Measurements from ENCODE around the gene TENT4A. TPM values are rescaled to one million over a fixed set of nuclear protein-coding genes. Genes with fewer than 3 reads are reported as not detected.
A peak's percentile ranks its signal among the peaks of the same experiment; 100 is the strongest.

The TENT4A gene
- total RNA-seq, 8 experiments from 2014 or later: 10.5 to 29.2 (median 21.0) TPM

GRCh38 chr5:6731465-6732237 lies 18.4 kb downstream of the TENT4A start:
- 0 to 100% (median 89%) methylated on average over 1 to 5 of the region's 7 CpGs; no CpG with 5 or more reads in 2 of the 10 experiments for WGBS, 10 experiments
- Histone ChIP-seq H3K4me3 (no peak overlapping the region), H3K27ac (no peak overlapping the region), H3K4me1 (replicated peaks in 1 of 2) (peaks cover 11 to 15% of the 10 kb centered on the region in 2 donors)
- ATAC-seq (replicated peaks in 6 of 8): no peak
- in situ Hi-C loops (cut with MboI; ENCODE audit: low pct_unique_long_range_greater_than_20kb in 2 of 9, low sequenced_read_pairs in 9 of 9, unreplicated experiment in 9 of 9): loop anchor here in 8 of 9 experiments (25.0 kb wide), 2 partner anchors 94 to 1244 kb away; partner anchors contain the start of genes NSUN2 (in 2 of the 8) and SRD5A1 (in 2 of the 8)

GRCh38 chr5:6732634-6733410 lies 19.6 kb downstream of the TENT4A start:
- no peak overlapping the region for H3K4me3 ChIP-seq
- H3K27ac ChIP-seq: no peak overlapping the region
- in situ Hi-C loops (cut with MboI; ENCODE audit: low pct_unique_long_range_greater_than_20kb in 2 of 9, low sequenced_read_pairs in 9 of 9, unreplicated experiment in 9 of 9): loop anchor here in 8 of 9 experiments (25.0 kb wide), 2 partner anchors 96 to 1246 kb away; partner anchors contain the start of genes NSUN2 (in 2 of the 8) and SRD5A1 (in 2 of the 8)
- peaks cover 7 to 12% of the 10 kb centered on the region in 2 donors for H3K4me1 ChIP-seq (replicated peaks in 1 of 2)
- 8 to 100% (median 75%) methylated on average over 1 to 6 of the region's 13 CpGs; no CpG with 5 or more reads in 1 of the 10 experiments for WGBS, 10 experiments
- peak in 6 of 8 experiments; percentile 23 to 74 (median 50) for ATAC-seq (replicated peaks in 6 of 8)

GRCh38 chr5:6733411-6734242 lies 20.4 kb downstream of the TENT4A start:
- Histone ChIP-seq H3K4me3 (no peak overlapping the region), H3K27ac (no peak overlapping the region), H3K4me1 (replicated peaks in 1 of 2) (peaks cover 6 to 7% of the 10 kb centered on the region in 2 donors)
- no peak for ATAC-seq (replicated peaks in 6 of 8)
- in situ Hi-C loops (cut with MboI; ENCODE audit: low pct_unique_long_range_greater_than_20kb in 2 of 9, low sequenced_read_pairs in 9 of 9, unreplicated experiment in 9 of 9): loop anchor here in 8 of 9 experiments (25.0 kb wide), 2 partner anchors 96 to 1246 kb away; partner anchors contain the start of genes NSUN2 (in 2 of the 8) and SRD5A1 (in 2 of the 8)
- WGBS, 10 experiments: 74 to 100% (median 91%) methylated on average over 1 to 17 of the region's 21 CpGs

- in situ Hi-C loops (cut with MboI; ENCODE audit: low pct_unique_long_range_greater_than_20kb in 2 of 9, low sequenced_read_pairs in 9 of 9, unreplicated experiment in 9 of 9): loop anchor here in 8 of 9 experiments (25.0 kb wide), 2 partner anchors 97 to 1247 kb away; partner anchors contain the start of genes NSUN2 (in 2 of the 8) and SRD5A1 (in 2 of the 8)
- 32 to 100% (median 100%) methylated on average over 1 to 5 of the region's 11 CpGs; no CpG with 5 or more reads in 7 of the 10 experiments for WGBS, 10 experiments
Measured at GRCh38 chr5:6734243-6734700, 21.0 kb downstream of the TENT4A start.

GRCh38 chr5:6734781-6735180 lies 21.5 kb downstream of the TENT4A start:
- H3K4me1 ChIP-seq (replicated peaks in 1 of 2): peaks cover 0 to 7% of the 10 kb centered on the region in 2 donors
- no peak overlapping the region for H3K27ac ChIP-seq
- in situ Hi-C loops (cut with MboI; ENCODE audit: low pct_unique_long_range_greater_than_20kb in 2 of 9, low sequenced_read_pairs in 9 of 9, unreplicated experiment in 9 of 9): loop anchor here in 8 of 9 experiments (25.0 kb wide), 2 partner anchors 97 to 1247 kb away; partner anchors contain the start of genes NSUN2 (in 2 of the 8) and SRD5A1 (in 2 of the 8)
- H3K4me3 ChIP-seq: no peak overlapping the region
- no peak for ATAC-seq (replicated peaks in 6 of 8)
- WGBS, 10 experiments: 85 to 100% (median 100%) methylated on average over 1 to 4 of the region's 5 CpGs; no CpG with 5 or more reads in 5 of the 10 experiments

More at GRCh38 chr5:6734243-6734700, 21.0 kb downstream of the TENT4A start:
- Histone ChIP-seq H3K4me1 (replicated peaks in 1 of 2) (peaks cover 0 to 7% of the 10 kb centered on the region in 2 donors), H3K27ac (no peak overlapping the region), H3K4me3 (no peak overlapping the region)
- no peak for ATAC-seq (replicated peaks in 6 of 8)

GRCh38 chr5:6736106-6736505 lies 22.9 kb downstream of the TENT4A start:
- in situ Hi-C loops (cut with MboI; ENCODE audit: low pct_unique_long_range_greater_than_20kb in 2 of 9, low sequenced_read_pairs in 9 of 9, unreplicated experiment in 9 of 9): loop anchor here in 8 of 9 experiments (25.0 kb wide), 2 partner anchors 99 to 1249 kb away; partner anchors contain the start of genes NSUN2 (in 2 of the 8) and SRD5A1 (in 2 of the 8)
- Histone ChIP-seq H3K4me3 (no peak overlapping the region), H3K27ac (no peak overlapping the region), H3K4me1 (replicated peaks in 1 of 2) (no peaks in the 10 kb centered on the region)
- 80 to 100% (median 96%) methylated on average over 1 to 7 of the region's 7 CpGs; no CpG with 5 or more reads in 1 of the 10 experiments for WGBS, 10 experiments
- ATAC-seq (replicated peaks in 6 of 8): no peak

- H3K27ac ChIP-seq: no peak overlapping the region
- no peak overlapping the region for H3K4me3 ChIP-seq
- 100% methylated on average over 1 to 5 of the region's 9 CpGs; no CpG with 5 or more reads in 3 of the 10 experiments for WGBS, 10 experiments
- H3K4me1 ChIP-seq (replicated peaks in 1 of 2): no peaks in the 10 kb centered on the region
- ATAC-seq (replicated peaks in 6 of 8): no peak
- in situ Hi-C loops (cut with MboI; ENCODE audit: low pct_unique_long_range_greater_than_20kb in 2 of 9, low sequenced_read_pairs in 9 of 9, unreplicated experiment in 9 of 9): loop anchor here in 8 of 9 experiments (25.0 kb wide), 2 partner anchors 99 to 1249 kb away; partner anchors contain the start of genes NSUN2 (in 2 of the 8) and SRD5A1 (in 2 of the 8)
Measured at GRCh38 chr5:6736524-6737042, 23.4 kb downstream of the TENT4A start.

- H3K27ac ChIP-seq: no peak overlapping the region
- no peak for ATAC-seq (replicated peaks in 6 of 8)
- H3K4me3 ChIP-seq: no peak overlapping the region
- in situ Hi-C loops (cut with MboI; ENCODE audit: low pct_unique_long_range_greater_than_20kb in 2 of 9, low sequenced_read_pairs in 9 of 9, unreplicated experiment in 9 of 9): loop anchor here in 8 of 9 experiments (25.0 kb wide), 2 partner anchors 100 to 1250 kb away; partner anchors contain the start of genes NSUN2 (in 2 of the 8) and SRD5A1 (in 2 of the 8)
- WGBS, 10 experiments: 86 to 100% (median 94%) methylated on average over 5 to 22 of the region's 24 CpGs
- H3K4me1 ChIP-seq (replicated peaks in 1 of 2): no peaks in the 10 kb centered on the region
Measured at GRCh38 chr5:6737043-6737941, 24.1 kb downstream of the TENT4A start.

- Histone ChIP-seq H3K4me1 (replicated peaks in 1 of 2) (no peaks in the 10 kb centered on the region), H3K27ac (no peak overlapping the region), H3K4me3 (no peak overlapping the region)
- WGBS, 10 experiments: 20 to 100% (median 94%) methylated on average over 1 to 8 of the region's 15 CpGs; no CpG with 5 or more reads in 4 of the 10 experiments
- ATAC-seq (replicated peaks in 6 of 8): no peak
- in situ Hi-C loops (cut with MboI; ENCODE audit: low pct_unique_long_range_greater_than_20kb in 2 of 9, low sequenced_read_pairs in 9 of 9, unreplicated experiment in 9 of 9): loop anchor here (10.0 to 25.0 kb wide), 3 partner anchors 102 to 1252 kb away; partner anchors contain the start of genes NSUN2 (in 3 of the 9) and SRD5A1 (in 3 of the 9)
Measured at GRCh38 chr5:6739603-6740002, 26.4 kb downstream of the TENT4A start.

- Histone ChIP-seq H3K4me3 (no peak overlapping the region), H3K27ac (no peak overlapping the region), H3K4me1 (replicated peaks in 1 of 2) (peaks cover 3 to 6% of the 10 kb centered on the region in 2 donors)
- in situ Hi-C loops (cut with MboI; ENCODE audit: low pct_unique_long_range_greater_than_20kb in 2 of 9, low sequenced_read_pairs in 9 of 9, unreplicated experiment in 9 of 9): loop anchor here (10.0 to 25.0 kb wide), 3 partner anchors 103 to 1253 kb away; partner anchors contain the start of genes NSUN2 (in 3 of the 9) and SRD5A1 (in 3 of the 9)
- ATAC-seq (replicated peaks in 6 of 8): no peak
- 67 to 100% (median 88%) methylated on average over 1 to 7 of the region's 12 CpGs; no CpG with 5 or more reads in 6 of the 10 experiments for WGBS, 10 experiments
Measured at GRCh38 chr5:6740586-6741150, 27.4 kb downstream of the TENT4A start.

Data from motor neuron (in vitro differentiated cells).